Measurements from ENCODE around the gene ZNF91.
"Not testable (repeated sequence)": the region's sequence is repeated elsewhere in the genome, so short reads cannot be mapped to it uniquely, and the experiment has no call there.

The ZNF91 gene

DNA sequence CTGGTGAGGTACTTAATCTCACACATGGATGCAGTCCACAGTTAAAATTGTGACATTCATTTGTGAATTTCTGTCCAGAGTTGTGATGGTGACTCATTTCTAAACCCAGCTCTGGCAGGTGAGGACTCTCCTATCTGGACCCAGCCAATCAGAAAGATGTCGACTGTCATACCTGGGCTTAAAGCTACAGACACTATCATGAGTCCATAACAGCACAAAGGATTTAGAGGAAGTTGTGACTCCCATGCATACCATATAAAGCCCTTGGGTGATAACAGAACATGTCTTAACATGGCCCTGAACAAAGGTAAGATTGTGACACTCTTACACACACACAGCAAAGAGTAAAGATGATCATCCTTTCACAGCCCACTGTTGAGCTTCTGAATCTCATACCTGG lies 85.3 kb downstream of the ZNF91 start:
- no peak overlapping the region for H3K4me3 ChIP-seq (ENCODE audit: low read depth, low read length)
- TF ChIP-seq, protein P1, sequence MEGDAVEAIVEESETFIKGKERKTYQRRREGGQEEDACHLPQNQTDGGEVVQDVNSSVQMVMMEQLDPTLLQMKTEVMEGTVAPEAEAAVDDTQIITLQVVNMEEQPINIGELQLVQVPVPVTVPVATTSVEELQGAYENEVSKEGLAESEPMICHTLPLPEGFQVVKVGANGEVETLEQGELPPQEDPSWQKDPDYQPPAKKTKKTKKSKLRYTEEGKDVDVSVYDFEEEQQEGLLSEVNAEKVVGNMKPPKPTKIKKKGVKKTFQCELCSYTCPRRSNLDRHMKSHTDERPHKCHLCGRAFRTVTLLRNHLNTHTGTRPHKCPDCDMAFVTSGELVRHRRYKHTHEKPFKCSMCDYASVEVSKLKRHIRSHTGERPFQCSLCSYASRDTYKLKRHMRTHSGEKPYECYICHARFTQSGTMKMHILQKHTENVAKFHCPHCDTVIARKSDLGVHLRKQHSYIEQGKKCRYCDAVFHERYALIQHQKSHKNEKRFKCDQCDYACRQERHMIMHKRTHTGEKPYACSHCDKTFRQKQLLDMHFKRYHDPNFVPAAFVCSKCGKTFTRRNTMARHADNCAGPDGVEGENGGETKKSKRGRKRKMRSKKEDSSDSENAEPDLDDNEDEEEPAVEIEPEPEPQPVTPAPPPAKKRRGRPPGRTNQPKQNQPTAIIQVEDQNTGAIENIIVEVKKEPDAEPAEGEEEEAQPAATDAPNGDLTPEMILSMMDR (IDR thresholded peaks at IDR 0.05; ENCODE audit: insufficient read depth, low read depth, low read length, missing control alignments): no peak
- DNase-seq (ENCODE audit: low read depth): no peak

DNA sequence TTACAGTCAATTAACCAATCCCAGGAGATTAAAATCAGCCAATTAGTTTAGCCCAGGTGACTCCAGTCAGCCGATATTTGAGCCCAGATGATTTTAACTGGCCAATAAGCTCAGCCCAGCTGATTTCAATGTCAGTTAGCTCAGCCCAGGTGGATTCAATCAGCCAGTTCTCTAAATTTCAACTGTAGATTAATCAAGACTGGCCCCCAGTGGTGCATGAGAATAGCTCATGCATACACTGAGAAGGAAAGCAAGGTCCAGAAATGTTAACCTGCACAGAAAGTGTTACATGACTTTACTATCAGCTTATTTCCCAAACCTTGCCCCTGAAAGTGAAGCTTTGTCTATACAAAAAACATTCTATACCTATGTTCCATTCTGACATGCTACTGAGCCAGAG lies 89.7 kb downstream of the ZNF91 start:
- DNase-seq (ENCODE audit: low read depth): no peak
- H3K4me3 ChIP-seq (ENCODE audit: low read depth, low read length): no peak overlapping the region
- TF ChIP-seq, protein P1 (IDR thresholded peaks at IDR 0.05; ENCODE audit: insufficient read depth, low read depth, low read length, missing control alignments): no peak

DNA sequence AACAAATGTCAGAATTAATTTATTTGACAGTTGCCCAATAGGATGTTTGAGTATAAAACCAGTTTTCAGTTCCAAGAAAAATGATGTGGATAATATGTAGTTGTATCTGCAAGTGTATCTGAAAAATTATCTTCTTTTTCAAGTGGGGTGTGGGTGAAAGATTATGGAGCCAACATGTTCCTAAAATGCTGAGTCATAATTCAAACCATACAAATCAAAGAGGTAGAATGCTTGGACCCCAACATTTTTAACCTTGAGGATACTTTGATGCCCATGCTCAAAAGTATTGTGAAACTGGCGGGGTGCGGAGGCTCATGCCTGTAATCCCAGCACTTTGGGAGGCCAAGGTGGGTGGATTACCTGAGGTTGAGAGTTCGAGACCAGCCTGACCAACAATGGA lies 91.0 kb downstream of the ZNF91 start:
- no peak for DNase-seq (ENCODE audit: low read depth)
- H3K4me3 ChIP-seq (ENCODE audit: low read depth, low read length): no peak overlapping the region
- TF ChIP-seq, protein P1 (IDR thresholded peaks at IDR 0.05; ENCODE audit: insufficient read depth, low read depth, low read length, missing control alignments): no peak

DNA sequence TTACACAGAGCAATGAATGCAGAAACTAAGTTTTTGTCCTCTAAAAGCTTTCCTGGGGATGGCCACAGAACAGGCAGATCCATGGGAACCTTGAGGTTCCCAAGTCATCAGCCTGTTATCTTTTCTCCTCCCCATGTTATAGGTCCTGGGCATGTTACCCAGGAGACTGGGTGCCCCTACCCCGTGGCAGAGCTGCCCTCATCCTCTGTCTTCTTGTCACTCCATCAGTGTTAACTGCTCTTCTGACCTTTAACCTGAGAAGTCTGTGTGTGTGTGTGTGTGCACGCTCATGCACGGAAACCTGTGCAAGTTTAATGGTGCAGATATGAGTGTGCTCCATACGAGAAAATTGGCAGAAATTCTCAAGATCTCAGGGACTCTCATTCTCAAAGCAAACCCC lies 101.1 kb downstream of the ZNF91 start:
- H3K4me3 ChIP-seq (ENCODE audit: low read depth, low read length): no peak overlapping the region
- no peak for DNase-seq (ENCODE audit: low read depth)
- TF ChIP-seq, protein P1 (IDR thresholded peaks at IDR 0.05; ENCODE audit: insufficient read depth, low read depth, low read length, missing control alignments): no peak

GRCh38 chr19:23289966-23290365 lies 105.3 kb downstream of the ZNF91 start:
- not testable (repeated sequence) for H3K4me3 ChIP-seq (ENCODE audit: low read depth, low read length); DNase-seq (ENCODE audit: low read depth)

Data from GM12865 (cell line).